Measurements from ENCODE around the gene ZCCHC14. TPM values are rescaled to one million over a fixed set of nuclear protein-coding genes. Genes with fewer than 3 reads are reported as not detected.

The ZCCHC14 gene
- total and polyA plus RNA-seq, 10 of the 15 experiments (the other 5 are each of a cell fraction or from before 2014, with no cell fraction given): 0.02 to 0.26 (median 0.05) TPM; not detected in 3

GRCh38 chr16:87371261-87371866, 121.5 kb downstream of the ZCCHC14 start:
- ATAC-seq: no peak

GRCh38 chr16:87369796-87370719, 122.8 kb downstream of the ZCCHC14 start:
- ChIA-PET SMC1A (ENCODE audit: uncharacterized antibody, unreplicated experiment) (interaction anchor here (0.9 to 1.5 kb wide), 2 partner anchors 18 to 70 kb away, joined by 3 to 4 read pairs; no protein-coding TSS in a partner anchor), POLR2A (interaction anchor here (1.0 kb wide), 1 partner anchor 13 kb away, joined by 3 read pairs; the partner anchor contains the start of gene FBXO31), CTCF (no interaction called here), RAD21 (ENCODE audit: unreplicated experiment) (no interaction called here)
- H3K4me2 ChIP-seq (ENCODE audit: control insufficient read depth, insufficient read depth): no peak overlapping the region
- ATAC-seq (no peak), FAIRE-seq (no peak), DNase-seq (ENCODE audit: low read depth, low spot score) (no peak)
- BruUV-seq (replicated peaks): no TSS peak
- H2AFZ ChIP-seq (ENCODE audit: control insufficient read depth, low read depth, low read length): no peak overlapping the region
- no peak overlapping the region for H3K9ac ChIP-seq (ENCODE audit: control insufficient read depth, insufficient read depth, low read length)
- H3K27ac ChIP-seq (ENCODE audit: control insufficient read depth, insufficient read depth): no peak overlapping the region
- H3K27me3 ChIP-seq (replicated peaks in 1 of 2; ENCODE audit: control insufficient read depth in 2 of 2, insufficient read depth in 2 of 2, low read length in 1 of 2): no peaks in the 10 kb centered on the region
- in situ Hi-C loops (cut with MboI): no loop called here
- intact Hi-C loops (cut with micrococcal nuclease; ENCODE audit: unreplicated experiment): no loop called here
- H3K4me1 ChIP-seq (ENCODE audit: control insufficient read depth, insufficient read depth, low read length): 0 out of 2 replicates have a peak, but pooled peaks cover 3% of the 10 kb centered on the region
- TF ChIP-seq WRNIP1 (IDR thresholded peaks at IDR 0.05; ENCODE audit: borderline replicate concordance, low read depth, low read length) (no peak), GABPA (IDR thresholded peaks at IDR 0.05; ENCODE audit: low read depth) (no peak), POLR2A (IDR thresholded peaks at IDR 0.05; ENCODE audit: low read depth, low read length) (0 out of 2 replicates have a peak, but pooled peaks have one; percentile 14), RAD51 (IDR thresholded peaks at IDR 0.05) (no peak), POLR2AphosphoS5 (IDR thresholded peaks at IDR 0.05; ENCODE audit: low read length) (no peak)
- no peaks in the 10 kb centered on the region for H4K20me1 ChIP-seq (ENCODE audit: control insufficient read depth, insufficient read depth)
- H3K4me3 ChIP-seq: no peak overlapping the region
- 87% methylated on average over 16 of the region's 16 CpGs for WGBS (ENCODE audit: insufficient coverage, insufficient replicate concordance, low lambda C conversion rate, missing lambda C conversion rate)
- peaks cover 25% of the 10 kb centered on the region for H3K79me2 ChIP-seq (ENCODE audit: control insufficient read depth, insufficient read depth, low read length)
- no peaks in the 10 kb centered on the region for H3K9me3 ChIP-seq (replicated peaks; ENCODE audit: control insufficient read depth, insufficient read depth, low read length)
- H3K36me3 ChIP-seq (ENCODE audit: control insufficient read depth in 2 of 2, insufficient read depth in 2 of 2, low read length in 1 of 2): no peaks in the 10 kb centered on the region; a peak in 2 of 4 replicates

More at GRCh38 chr16:87371261-87371866, 121.5 kb downstream of the ZCCHC14 start:
- TF ChIP-seq ATF7 (IDR thresholded peaks at IDR 0.05; ENCODE audit: low read depth) (peak; percentile 42; the same call in 1 of the 2 replicates), KLF5 (IDR thresholded peaks at IDR 0.05; ENCODE audit: partially characterized antibody) (no peak)
- ChIA-PET POLR2A (no interaction called here), SMC1A (ENCODE audit: uncharacterized antibody, unreplicated experiment) (interaction anchor here (0.9 kb wide), 1 partner anchor 71 kb away, joined by 4 read pairs; no protein-coding TSS in a partner anchor), RAD21 (ENCODE audit: unreplicated experiment) (no interaction called here), CTCF (no interaction called here)
- H4K20me1 ChIP-seq (ENCODE audit: control insufficient read depth, insufficient read depth): no peaks in the 10 kb centered on the region
- no peaks in the 10 kb centered on the region; a peak in 1 of 4 replicates for H3K36me3 ChIP-seq (ENCODE audit: control insufficient read depth in 2 of 2, insufficient read depth in 2 of 2, low read length in 1 of 2)
- H3K4me2 ChIP-seq (ENCODE audit: control insufficient read depth, insufficient read depth): no peak overlapping the region
- H3K9ac ChIP-seq (ENCODE audit: control insufficient read depth, insufficient read depth, low read length): no peak overlapping the region
- H3K4me3 ChIP-seq: no peak overlapping the region
- no peak overlapping the region for H2AFZ ChIP-seq (ENCODE audit: control insufficient read depth, low read depth, low read length)
- H3K27ac ChIP-seq (ENCODE audit: control insufficient read depth, insufficient read depth): no peak overlapping the region
- FAIRE-seq (no peak), DNase-seq (ENCODE audit: low read depth, low spot score) (no peak)
- in situ Hi-C loops (cut with MboI): no loop called here
- H3K79me2 ChIP-seq (ENCODE audit: control insufficient read depth, insufficient read depth, low read length): peaks cover 31% of the 10 kb centered on the region
- intact Hi-C loops (cut with micrococcal nuclease; ENCODE audit: unreplicated experiment): no loop called here
- peaks cover 3% of the 10 kb centered on the region; the same call in 1 of the 2 replicates for H3K4me1 ChIP-seq (ENCODE audit: control insufficient read depth, insufficient read depth, low read length)
- H3K27me3 ChIP-seq (replicated peaks in 1 of 2; ENCODE audit: control insufficient read depth in 2 of 2, insufficient read depth in 2 of 2, low read length in 1 of 2): no peaks in the 10 kb centered on the region
- WGBS (ENCODE audit: insufficient coverage, insufficient replicate concordance, low lambda C conversion rate, missing lambda C conversion rate): 92% methylated on average over 20 of the region's 20 CpGs
- no peaks in the 10 kb centered on the region for H3K9me3 ChIP-seq (replicated peaks; ENCODE audit: control insufficient read depth, insufficient read depth, low read length)
- BruUV-seq (replicated peaks): no TSS peak
